ENCODE data around the gene HAND1.

HAND1 gene

DNA sequence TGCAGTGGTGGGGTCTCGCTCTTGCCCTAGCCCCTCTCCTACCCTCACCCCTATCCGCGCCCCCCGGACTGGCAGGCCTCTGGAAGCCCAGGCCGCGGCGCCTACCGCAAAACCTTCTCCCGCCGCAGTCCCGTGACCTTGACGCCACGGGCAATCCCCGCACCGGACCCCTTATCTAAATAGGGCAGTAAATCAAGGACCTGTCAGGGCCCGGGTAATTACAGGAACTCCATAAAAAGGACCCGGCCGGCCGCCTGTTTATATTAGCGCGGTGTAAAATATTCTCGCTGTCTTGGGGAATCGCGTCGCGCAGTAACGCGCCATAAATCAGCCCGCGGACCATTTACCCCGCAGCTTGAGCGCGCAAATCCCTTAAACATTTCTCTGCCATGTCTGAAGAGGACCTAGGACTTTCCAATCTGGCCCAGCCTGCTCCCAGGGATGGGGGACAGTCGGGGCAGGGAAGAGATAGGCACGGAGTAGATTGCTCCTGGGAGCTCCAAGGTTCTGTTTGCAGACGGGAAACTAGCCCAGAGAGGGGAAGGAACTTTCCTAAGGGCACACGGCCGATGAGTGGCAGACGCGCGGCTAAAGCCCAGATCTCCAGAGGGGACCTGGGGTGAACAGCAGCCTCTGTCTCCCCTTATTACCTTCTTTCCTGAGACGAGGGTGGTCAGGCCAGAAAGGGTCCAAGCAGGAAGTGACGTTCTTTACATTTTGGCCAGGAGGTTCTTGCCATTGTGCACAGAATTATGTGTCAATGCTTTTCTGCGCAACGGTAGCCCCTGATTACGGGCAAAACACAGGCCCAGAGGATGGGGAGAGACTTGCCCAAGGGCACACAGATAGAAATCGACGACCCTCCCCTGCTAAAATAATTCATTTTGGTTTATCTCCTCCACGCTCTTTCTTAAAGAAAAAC lies 4.8 kb upstream of the HAND1 start:
- DNase-seq (ENCODE audit: low read depth, low spot score): no peak
- ChIA-PET CTCF (no interaction called here), POLR2A (no interaction called here)
- no peak overlapping the region for H3K4me3 ChIP-seq (ENCODE audit: low read depth, low read length)
- no peak for TF ChIP-seq CTCF (IDR thresholded peaks at IDR 0.05; ENCODE audit: insufficient read depth, low read length, missing control alignments)

DNA sequence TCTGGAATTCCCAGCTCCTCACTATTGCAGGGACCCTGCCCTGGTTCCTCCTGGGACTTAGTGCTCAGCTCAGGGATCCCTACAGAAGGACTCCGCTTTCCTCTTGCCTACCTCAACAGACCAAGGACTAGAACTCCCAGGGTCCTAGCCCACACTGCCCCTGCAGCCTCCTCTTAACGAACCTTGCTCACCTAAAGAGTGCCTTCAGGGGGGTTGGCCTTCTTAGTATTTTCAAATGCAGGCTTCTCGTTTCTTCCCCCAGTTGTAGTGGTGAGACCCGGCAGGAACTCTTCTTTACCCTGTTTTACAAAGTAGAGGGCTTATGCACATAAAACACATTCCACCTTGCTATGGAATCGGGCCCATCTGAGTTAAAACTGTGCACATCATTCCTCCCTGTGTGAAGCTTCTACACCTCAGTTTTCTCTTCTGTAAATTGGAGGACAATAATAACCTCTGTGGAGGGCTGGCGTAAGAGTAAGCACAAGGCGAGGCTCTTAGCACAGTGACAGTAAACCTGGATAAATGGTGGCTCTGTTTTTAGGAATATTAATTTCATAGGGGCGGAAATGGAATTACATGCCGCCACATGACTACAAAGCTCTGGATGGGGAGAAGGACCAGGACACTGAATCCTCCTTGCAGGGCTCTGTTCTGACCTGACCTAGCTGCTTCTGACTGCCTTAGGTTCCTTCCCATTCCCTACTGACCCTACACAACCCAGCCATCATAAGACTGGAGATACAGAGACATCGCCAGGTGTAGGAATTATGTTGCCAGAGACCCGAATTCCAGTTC lies 3.8 kb upstream of the HAND1 start:
- no peak overlapping the region for H3K4me3 ChIP-seq (ENCODE audit: low read depth, low read length)
- POLR2A ChIA-PET: no interaction called here
- DNase-seq (ENCODE audit: low read depth, low spot score): no peak
- CTCF ChIA-PET: interaction anchor here (1.1 to 1.6 kb wide), 3 partner anchors 9 to 15 kb away, joined by 3 to 5 read pairs (median 4); no protein-coding TSS in a partner anchor
- TF ChIP-seq CTCF (IDR thresholded peaks at IDR 0.05; ENCODE audit: insufficient read depth, low read length, missing control alignments): no peak

GRCh38 chr5:154480847-154481246 lies 2.8 kb upstream of the HAND1 start:
- no peak overlapping the region for H3K4me3 ChIP-seq (ENCODE audit: low read depth, low read length)
- CTCF ChIA-PET: interaction anchor here (1.1 to 1.6 kb wide), 2 partner anchors 13 to 14 kb away, joined by 4 to 5 read pairs; no protein-coding TSS in a partner anchor
- POLR2A ChIA-PET: no interaction called here
- no peak for DNase-seq (ENCODE audit: low read depth, low spot score)
- no peak for TF ChIP-seq CTCF (IDR thresholded peaks at IDR 0.05; ENCODE audit: insufficient read depth, low read length, missing control alignments)

- no peak for DNase-seq (ENCODE audit: low read depth, low spot score)
- POLR2A ChIA-PET: no interaction called here
These were observed 2.1 kb upstream of the HAND1 start for GRCh38 chr5:154479944-154480750.

More at GRCh38 chr5:154479944-154480750, 2.1 kb upstream of the HAND1 start:
- H3K4me3 ChIP-seq (ENCODE audit: low read depth, low read length): no peak overlapping the region
- CTCF ChIA-PET: interaction anchor here (0.7 to 1.1 kb wide), 2 partner anchors 13 kb away, joined by 3 to 4 read pairs; no protein-coding TSS in a partner anchor
- no peak for TF ChIP-seq CTCF (IDR thresholded peaks at IDR 0.05; ENCODE audit: insufficient read depth, low read length, missing control alignments)
